Ishikawa (cell line): ENCODE measurements around the gene GASK1A.

ENCODE experiments used
- CEBPB ChIP-seq: IDR thresholded peaks from 2 replicates; pipeline ENCODE4 v1.6.1; 2012
- CREB1 ChIP-seq: IDR thresholded peaks from 2 replicates; pipeline ENCODE4 v1.6.1; 2012; ENCODE audit warnings: low read depth
- EGR1 ChIP-seq: IDR thresholded peaks from 2 replicates; pipeline ENCODE4 v1.6.1; 2012
- EP300 ChIP-seq: IDR thresholded peaks from 2 replicates; pipeline ENCODE4 v1.6.1; 2012; ENCODE audit warnings: borderline replicate concordance
- FOXM1 ChIP-seq: IDR thresholded peaks from 2 replicates; pipeline ENCODE4 v1.6.1; 2012; ENCODE audit warnings: low read depth, borderline replicate concordance
- MAX ChIP-seq: IDR thresholded peaks from 2 replicates; pipeline ENCODE4 v1.6.1; 2012
- NFIC ChIP-seq: IDR thresholded peaks from 2 replicates; pipeline ENCODE4 v1.6.1; 2012
- RAD21 ChIP-seq: IDR thresholded peaks from 2 replicates; pipeline ENCODE4 v1.6.1; 2012; ENCODE audit warnings: low read depth
- REST ChIP-seq: IDR thresholded peaks from 2 replicates; pipeline ENCODE4 v1.6.1; 2012; ENCODE audit warnings: low read depth, mild to moderate bottlenecking
- TAF1 ChIP-seq: IDR thresholded peaks from 2 replicates; pipeline ENCODE4 v1.6.1; 2012; ENCODE audit warnings: low read depth, mild to moderate bottlenecking
- TCF12 ChIP-seq: IDR thresholded peaks from 2 replicates; pipeline ENCODE4 v1.6.1; 2012; ENCODE audit warnings: low read depth
- TEAD4 ChIP-seq: IDR thresholded peaks from 2 replicates; pipeline ENCODE4 v1.6.1; 2012
- USF1 ChIP-seq: IDR thresholded peaks from 2 replicates; pipeline ENCODE4 v1.6.1; 2012
- YY1 ChIP-seq: IDR thresholded peaks from 2 replicates; pipeline ENCODE4 v1.6.1; 2012; ENCODE audit warnings: low read depth
- ZBTB7A ChIP-seq: IDR thresholded peaks from 2 replicates; pipeline ENCODE4 v1.6.1; 2012; ENCODE audit warnings: low read depth

The GASK1A gene

GRCh38 chr3:43062040-43062563 lies 83.0 kb downstream of the GASK1A start:
- TF ChIP-seq CEBPB (no peak), USF1 (no peak), RAD21 (no peak), MAX (no peak), YY1 (no peak), FOXM1 (no peak), CREB1 (no peak), EGR1 (no peak)

GRCh38 chr3:43062564-43063040 lies 83.5 kb downstream of the GASK1A start:
- TF ChIP-seq REST = no peak
- no peak for TF ChIP-seq ZBTB7A
- no peak for TF ChIP-seq TAF1
- no peak for TF ChIP-seq NFIC

GRCh38 chr3:43063114-43063513 lies 84.0 kb downstream of the GASK1A start:
- TF ChIP-seq TCF12 = no peak
- no peak for TF ChIP-seq CEBPB
- TF ChIP-seq RAD21 = no peak
- TF ChIP-seq USF1 = no peak
- TF ChIP-seq MAX = no peak
- TF ChIP-seq REST = no peak
- TF ChIP-seq EP300 = no peak
- no peak for TF ChIP-seq EGR1
- TF ChIP-seq CREB1 = no peak
- no peak for TF ChIP-seq ZBTB7A
- TF ChIP-seq NFIC = no peak
- TF ChIP-seq YY1 = no peak
- no peak for TF ChIP-seq TAF1
- no peak for TF ChIP-seq TEAD4
- TF ChIP-seq FOXM1 = no peak

GRCh38 chr3:43071313-43071893 lies 92.3 kb downstream of the GASK1A start:
- TF ChIP-seq EGR1 = no peak
- no peak for TF ChIP-seq TAF1
- TF ChIP-seq TCF12 = no peak
- no peak for TF ChIP-seq REST
- no peak for TF ChIP-seq FOXM1
- TF ChIP-seq YY1 = no peak
- 0 out of 2 replicates have a peak, but pooled peaks have one; percentile 40 for TF ChIP-seq CEBPB
- TF ChIP-seq TEAD4 = peak; percentile 19; the same call in 1 of the 2 replicates
- no peak for TF ChIP-seq NFIC
- no peak for TF ChIP-seq MAX
- no peak for TF ChIP-seq EP300
- no peak for TF ChIP-seq ZBTB7A
- TF ChIP-seq RAD21 = peak; percentile 66
- TF ChIP-seq USF1 = no peak
- no peak for TF ChIP-seq CREB1
